Cardiac muscle cell (in vitro differentiated cells and primary cell): ENCODE measurements around the gene TPD52L1. TPM values are rescaled to one million over a fixed set of nuclear protein-coding genes. Genes with fewer than 3 reads are reported as not detected.

Experiments used
- DNase-seq, 2 donors: peaks; one replicate each; pipeline versions ENCODE4 v3.0.0 to v3.0.0-alpha.2; 2010 to 2017; ENCODE audit warnings: low read depth in 1 of 2, low spot score in 1 of 2
- H3K27ac ChIP-seq: fragments of 200-600 bp; sonication (generic); 2 replicates; pipeline ENCODE4 v1.5.1; 2016
- H3K27me3 ChIP-seq: fragments of 200-600 bp; sonication (generic); 2 replicates; pipeline ENCODE4 v1.6.0; 2016; ENCODE audit warnings: control low read depth
- H3K36me3 ChIP-seq: fragments of 200-600 bp; sonication (generic); 2 replicates; pipeline ENCODE4 v1.5.1; 2016; ENCODE audit warnings: control low read depth
- H3K4me1 ChIP-seq: fragments of 200-600 bp; sonication (generic); 2 replicates; pipeline ENCODE4 v1.8.1; 2017; ENCODE audit warnings: low read depth, mild to moderate bottlenecking, mixed run types
- H3K4me3 ChIP-seq: fragments of 200-600 bp; sonication (generic); 2 replicates; pipeline ENCODE4 v1.5.1; 2016; ENCODE audit warnings: mild to moderate bottlenecking
- H3K9me3 ChIP-seq: fragments of 200-600 bp; sonication (generic); 2 replicates; pipeline ENCODE4 v1.5.1; 2017; ENCODE audit warnings: low read depth, mild to moderate bottlenecking, control low read depth
- CTCF ChIP-seq: IDR thresholded peaks from 2 replicates; pipeline ENCODE4 v1.5.1; 2012; ENCODE audit warnings: low read depth, mild to moderate bottlenecking, low read length
- polyA plus RNA-seq: library from polyadenylated mRNA; unstranded; fragments of >200 nt; fragmentation: Nextera tagmentation; extraction: Ambion mirVana; gene quantifications from 2 replicates; pipeline ENCODE4 v1.2.1, GENCODE V29; 2016
- total RNA-seq: library from RNA; depleted of rRNA; stranded (reverse); fragments of >200 nt; gene quantifications from 2 replicates; pipeline ENCODE4 v1.2.3, GENCODE V29; 2016

The TPD52L1 gene
- total and polyA plus RNA-seq, 2 experiments from 2014 or later, result 49.2 to 72.8 TPM

GRCh38 chr6:125165776-125166175, 12.2 kb downstream of the TPD52L1 start:
- H3K36me3 ChIP-seq, result no peaks in the 10 kb centered on the region
- DNase-seq, result no peak
- no peak overlapping the region for H3K4me3 ChIP-seq
- no peaks in the 10 kb centered on the region for H3K9me3 ChIP-seq
- no peak overlapping the region for H3K27ac ChIP-seq
- TF ChIP-seq CTCF, result no peak
- no peaks in the 10 kb centered on the region for H3K27me3 ChIP-seq
- peaks cover 6% of the 10 kb centered on the region for H3K4me1 ChIP-seq

- TF ChIP-seq CTCF, result no peak
- H3K27me3 ChIP-seq, result no peaks in the 10 kb centered on the region
- no peaks in the 10 kb centered on the region for H3K4me1 ChIP-seq
- H3K36me3 ChIP-seq, result no peaks in the 10 kb centered on the region
- DNase-seq, result no peak
- H3K9me3 ChIP-seq, result no peaks in the 10 kb centered on the region
- H3K27ac ChIP-seq, result no peak overlapping the region
- H3K4me3 ChIP-seq, result no peak overlapping the region
Observed at GRCh38 chr6:125166711-125167110, 13.1 kb downstream of the TPD52L1 start.

- Histone ChIP-seq H3K27ac (no peak overlapping the region), H3K9me3 (no peaks in the 10 kb centered on the region), H3K4me1 (no peaks in the 10 kb centered on the region), H3K4me3 (no peak overlapping the region), H3K36me3 (no peaks in the 10 kb centered on the region), H3K27me3 (no peaks in the 10 kb centered on the region)
- no peak for DNase-seq
- TF ChIP-seq CTCF, result no peak
Observed at GRCh38 chr6:125167579-125167978, 14.0 kb downstream of the TPD52L1 start.

- no peaks in the 10 kb centered on the region for H3K36me3 ChIP-seq
- H3K27ac ChIP-seq, result no peak overlapping the region
- H3K9me3 ChIP-seq, result no peaks in the 10 kb centered on the region
- DNase-seq, result peak in 1 of 2 donors; percentile 35
- no peak overlapping the region for H3K4me3 ChIP-seq
- H3K27me3 ChIP-seq, result no peaks in the 10 kb centered on the region
- peaks cover 10% of the 10 kb centered on the region for H3K4me1 ChIP-seq
- no peak for TF ChIP-seq CTCF
Observed at GRCh38 chr6:125169058-125169457, 15.5 kb downstream of the TPD52L1 start.

- TF ChIP-seq CTCF, result no peak
- DNase-seq, result no peak
Observed at GRCh38 chr6:125169522-125169921, 15.9 kb downstream of the TPD52L1 start.

GRCh38 chr6:125170376-125170775, 16.8 kb downstream of the TPD52L1 start:
- peaks cover 16% of the 10 kb centered on the region for H3K4me1 ChIP-seq
- no peaks in the 10 kb centered on the region for H3K9me3 ChIP-seq
- no peak overlapping the region for H3K27ac ChIP-seq
- H3K36me3 ChIP-seq, result no peaks in the 10 kb centered on the region
- H3K4me3 ChIP-seq, result no peak overlapping the region
- no peak for TF ChIP-seq CTCF
- H3K27me3 ChIP-seq, result no peaks in the 10 kb centered on the region
- peak in 1 of 2 donors; percentile 46 for DNase-seq

More at GRCh38 chr6:125169522-125169921, 15.9 kb downstream of the TPD52L1 start:
- H3K4me1 ChIP-seq, result peaks cover 15% of the 10 kb centered on the region
- H3K36me3 ChIP-seq, result no peaks in the 10 kb centered on the region
- H3K27ac ChIP-seq, result no peak overlapping the region
- H3K4me3 ChIP-seq, result no peak overlapping the region
- H3K27me3 ChIP-seq, result no peaks in the 10 kb centered on the region
- no peaks in the 10 kb centered on the region for H3K9me3 ChIP-seq
